ENCODE measurements around the gene SLC9A7. TPM values are rescaled to one million over a fixed set of nuclear protein-coding genes. Genes with fewer than 3 reads are reported as not detected.

SLC9A7 gene
- total RNA-seq, 1 experiment from 2014 or later: 1.2 TPM

GRCh38 chrX:46611658-46612362, 147.1 kb downstream of the SLC9A7 start:
- no peak for DNase-seq
- Histone ChIP-seq H3K9me3 (no peaks in the 10 kb centered on the region), H3K4me3 (no peak overlapping the region), H3K36me3 (no peaks in the 10 kb centered on the region), H3K27me3 (no peaks in the 10 kb centered on the region)

GRCh38 chrX:46610070-46610658, 148.8 kb downstream of the SLC9A7 start:
- Histone ChIP-seq H3K4me3 (no peak overlapping the region), H3K9me3 (no peaks in the 10 kb centered on the region), H3K27me3 (no peaks in the 10 kb centered on the region), H3K36me3 (no peaks in the 10 kb centered on the region)
- DNase-seq: no peak

- Histone ChIP-seq H3K4me3 (no peak overlapping the region), H3K36me3 (no peaks in the 10 kb centered on the region), H3K9me3 (no peaks in the 10 kb centered on the region), H3K27me3 (no peaks in the 10 kb centered on the region)
- DNase-seq: no peak
Observed at GRCh38 chrX:46607916-46608315, 151.0 kb downstream of the SLC9A7 start.

- no peaks in the 10 kb centered on the region for H3K36me3 ChIP-seq
- H3K4me3 ChIP-seq: no peak overlapping the region
- H3K9me3 ChIP-seq: no peaks in the 10 kb centered on the region
- no peak for DNase-seq
- no peaks in the 10 kb centered on the region for H3K27me3 ChIP-seq
Observed at GRCh38 chrX:46602468-46603102, 156.3 kb downstream of the SLC9A7 start.

GRCh38 chrX:46601283-46601682, 157.6 kb downstream of the SLC9A7 start:
- Histone ChIP-seq H3K4me3 (no peak overlapping the region), H3K36me3 (no peaks in the 10 kb centered on the region), H3K27me3 (no peaks in the 10 kb centered on the region), H3K9me3 (no peaks in the 10 kb centered on the region)
- DNase-seq: no peak

- no peaks in the 10 kb centered on the region for H3K36me3 ChIP-seq
- no peak for DNase-seq
- no peak overlapping the region for H3K4me3 ChIP-seq
- H3K9me3 ChIP-seq: no peaks in the 10 kb centered on the region
- H3K27me3 ChIP-seq: no peaks in the 10 kb centered on the region
Observed at GRCh38 chrX:46599051-46599560, 159.8 kb downstream of the SLC9A7 start.

GRCh38 chrX:46597771-46598170, 161.1 kb downstream of the SLC9A7 start:
- Histone ChIP-seq H3K36me3 (no peaks in the 10 kb centered on the region), H3K27me3 (no peaks in the 10 kb centered on the region), H3K4me3 (no peak overlapping the region), H3K9me3 (no peaks in the 10 kb centered on the region)
- DNase-seq: no peak

- H3K4me3 ChIP-seq: no peak overlapping the region
- no peaks in the 10 kb centered on the region for H3K27me3 ChIP-seq
- DNase-seq: no peak
- no peaks in the 10 kb centered on the region for H3K36me3 ChIP-seq
- H3K9me3 ChIP-seq: no peaks in the 10 kb centered on the region
Observed at GRCh38 chrX:46597208-46597607, 161.7 kb downstream of the SLC9A7 start.

- no peak for DNase-seq
- no peaks in the 10 kb centered on the region for H3K36me3 ChIP-seq
- no peak overlapping the region for H3K4me3 ChIP-seq
- H3K9me3 ChIP-seq: no peaks in the 10 kb centered on the region
- no peaks in the 10 kb centered on the region for H3K27me3 ChIP-seq
Observed at GRCh38 chrX:46595084-46595483, 163.8 kb downstream of the SLC9A7 start.

- no peaks in the 10 kb centered on the region for H3K27me3 ChIP-seq
- no peak overlapping the region for H3K4me3 ChIP-seq
- no peaks in the 10 kb centered on the region for H3K9me3 ChIP-seq
- no peak for DNase-seq
- no peaks in the 10 kb centered on the region for H3K36me3 ChIP-seq
Observed at GRCh38 chrX:46589977-46590723, 168.8 kb downstream of the SLC9A7 start.

- no peaks in the 10 kb centered on the region for H3K27me3 ChIP-seq
- no peak overlapping the region for H3K4me3 ChIP-seq
- no peaks in the 10 kb centered on the region for H3K9me3 ChIP-seq
- no peaks in the 10 kb centered on the region for H3K36me3 ChIP-seq
- peak; percentile 28 for DNase-seq
Observed at GRCh38 chrX:46588263-46588662, 170.7 kb downstream of the SLC9A7 start.

GRCh38 chrX:46587753-46588171, 171.2 kb downstream of the SLC9A7 start:
- no peaks in the 10 kb centered on the region for H3K27me3 ChIP-seq
- no peaks in the 10 kb centered on the region for H3K36me3 ChIP-seq
- no peaks in the 10 kb centered on the region for H3K9me3 ChIP-seq
- no peak overlapping the region for H3K4me3 ChIP-seq
- DNase-seq: no peak

GRCh38 chrX:46587158-46587557, 171.8 kb downstream of the SLC9A7 start:
- DNase-seq: peak; percentile 63
- no peaks in the 10 kb centered on the region for H3K9me3 ChIP-seq
- H3K36me3 ChIP-seq: no peaks in the 10 kb centered on the region
- H3K4me3 ChIP-seq: no peak overlapping the region
- H3K27me3 ChIP-seq: no peaks in the 10 kb centered on the region

GRCh38 chrX:46584736-46585135, 174.2 kb downstream of the SLC9A7 start:
- H3K36me3 ChIP-seq: no peaks in the 10 kb centered on the region
- DNase-seq: no peak
- no peaks in the 10 kb centered on the region for H3K9me3 ChIP-seq
- no peaks in the 10 kb centered on the region for H3K27me3 ChIP-seq
- H3K4me3 ChIP-seq: no peak overlapping the region

GRCh38 chrX:46582966-46583365, 176.0 kb downstream of the SLC9A7 start:
- Histone ChIP-seq H3K4me3 (no peak overlapping the region), H3K9me3 (no peaks in the 10 kb centered on the region), H3K36me3 (no peaks in the 10 kb centered on the region), H3K27me3 (no peaks in the 10 kb centered on the region)
- peak; percentile 36 for DNase-seq

- DNase-seq: no peak
- Histone ChIP-seq H3K27me3 (no peaks in the 10 kb centered on the region), H3K4me3 (no peak overlapping the region), H3K36me3 (no peaks in the 10 kb centered on the region), H3K9me3 (no peaks in the 10 kb centered on the region)
Observed at GRCh38 chrX:46582325-46582724, 176.6 kb downstream of the SLC9A7 start.

- H3K27me3 ChIP-seq: no peaks in the 10 kb centered on the region
- no peaks in the 10 kb centered on the region for H3K9me3 ChIP-seq
- H3K4me3 ChIP-seq: no peak overlapping the region
- no peaks in the 10 kb centered on the region for H3K36me3 ChIP-seq
- no peak for DNase-seq
Observed at GRCh38 chrX:46580613-46581012, 178.3 kb downstream of the SLC9A7 start.

All from MG63 (cell line).